ENCODE data around the gene FFAR3. TPM values are rescaled to one million over a fixed set of nuclear protein-coding genes. Genes with fewer than 3 reads are reported as not detected.
A peak's percentile ranks its signal among the peaks of the same experiment; 100 is the strongest.

Gene FFAR3
- total and polyA plus RNA-seq, 9 of the 15 experiments (the other 6 are each of a cell fraction or from before 2014, with no cell fraction given), result not detected

- no TSS peak for BruUV-seq (replicated peaks)
- Histone ChIP-seq H3K9me1 (ENCODE audit: control insufficient read depth, insufficient read depth, low read length) (no peaks in the 10 kb centered on the region), H3K9ac (ENCODE audit: insufficient read depth in 1 of 2, low read depth in 2 of 2, low read length in 2 of 2) (no peak overlapping the region), H3K9me3 (replicated peaks; ENCODE audit: control insufficient read depth, insufficient read depth, low read depth, low read length) (no peaks in the 10 kb centered on the region), H3K79me2 (ENCODE audit: control insufficient read depth, insufficient read depth, low read length) (no peaks in the 10 kb centered on the region), H2AFZ (ENCODE audit: low read depth, low read length) (no peak overlapping the region), H3K4me3 (no peak overlapping the region), H3K36me3 (ENCODE audit: control insufficient read depth, insufficient read depth, low read length) (no peaks in the 10 kb centered on the region), H3K4me1 (replicated peaks in 1 of 2; ENCODE audit: control insufficient read depth in 2 of 2, insufficient read depth in 2 of 2, low read length in 2 of 2) (peaks cover 15 to 19% of the 10 kb centered on the region in 2 experiments; a peak in 4 of 5 replicates), H4K20me1 (replicated peaks; ENCODE audit: control insufficient read depth, insufficient read depth, low read length) (no peaks in the 10 kb centered on the region), H3K27ac (ENCODE audit: extremely low read depth, low read depth, low read length) (no peak overlapping the region), H3K4me2 (ENCODE audit: insufficient read depth, low read length) (no peak overlapping the region), H3K27me3 (ENCODE audit: control insufficient read depth in 2 of 2, insufficient read depth in 2 of 2, low read length in 2 of 2) (peaks cover 0 to 2% of the 10 kb centered on the region in 2 experiments; a peak in 1 of 5 replicates)
- DNase-seq (ENCODE audit: extremely low read depth in 1 of 4, low spot score in 3 of 4) (no peak), FAIRE-seq (no peak), ATAC-seq (no peak)
- POLR2A ChIA-PET, result interaction anchor here (1.4 kb wide), 1 partner anchor 12 kb away, joined by 4 read pairs; no protein-coding TSS in a partner anchor
- 37% methylated on average over 7 of the region's 12 CpGs for WGBS (ENCODE audit: insufficient coverage, low coverage, missing lambda C conversion rate)
- CTCF ChIA-PET (ENCODE audit: low intra/inter-chr PET ratio), result no interaction called here
- in situ Hi-C loops (cut with MboI) (no loop called here), intact Hi-C loops (cut with micrococcal nuclease) (no loop called here)
- TF ChIP-seq CREB3L1 (IDR thresholded peaks at IDR 0.05; ENCODE audit: borderline replicate concordance, low read depth) (no peak), ZBTB2 (IDR thresholded peaks at IDR 0.05) (no peak), ARID3B (CRISPR knock-in tag; IDR thresholded peaks at IDR 0.05; ENCODE audit: borderline replicate concordance) (no peak), PRMT5 (CRISPR knock-in tag; IDR thresholded peaks at IDR 0.05) (no peak), MAFF (IDR thresholded peaks at IDR 0.05; ENCODE audit: low read length) (no peak), MTA1 (IDR thresholded peaks at IDR 0.05; ENCODE audit: borderline replicate concordance) (0 out of 2 replicates have a peak, but pooled peaks have one; percentile 9), SAFB (IDR thresholded peaks at IDR 0.05; ENCODE audit: borderline replicate concordance, low read depth, low read length) (no peak), ZNF764 (CRISPR knock-in tag; IDR thresholded peaks at IDR 0.05; ENCODE audit: low read depth) (no peak), KDM4B (IDR thresholded peaks at IDR 0.05; ENCODE audit: borderline replicate concordance in 2 of 2, low read depth in 1 of 2) (no peak), ZFP91 (CRISPR knock-in tag; IDR thresholded peaks at IDR 0.05) (no peak), MTF1 (CRISPR knock-in tag; IDR thresholded peaks at IDR 0.05; ENCODE audit: borderline replicate concordance) (no peak), FOXK2 (conservative IDR thresholded peaks at IDR 0.05 in 1 of 2, IDR thresholded peaks at IDR 0.05 in 1 of 2; ENCODE audit: low read depth in 2 of 2) (peak in 1 of 2 experiments; percentile 72; a peak in 1 of 4 replicates), POLR2G (IDR thresholded peaks at IDR 0.05; ENCODE audit: low read depth, low read length) (no peak)
These were observed 17.4 kb downstream of the FFAR3 start for GRCh38 chr19:35375505-35376307.
